GM10847 (cell line): Measurements from ENCODE around the gene FNIP2.

Source experiments
- POLR2A ChIP-seq: IDR thresholded peaks from 2 replicates; pipeline ENCODE4 v1.6.1; 2011; ENCODE audit not compliant: insufficient read length; ENCODE audit errors: extremely low read depth

Gene FNIP2

GRCh38 chr4:158801677-158802076, 32.9 kb downstream of the FNIP2 start:
- no peak for TF ChIP-seq POLR2A

- TF ChIP-seq POLR2A: no peak
Observed at GRCh38 chr4:158802914-158803313, 34.1 kb downstream of the FNIP2 start.

GRCh38 chr4:158805635-158806471, 37.0 kb downstream of the FNIP2 start:
- no peak for TF ChIP-seq POLR2A

- no peak for TF ChIP-seq POLR2A
Observed at GRCh38 chr4:158807691-158808090, 38.9 kb downstream of the FNIP2 start.

- no peak for TF ChIP-seq POLR2A
Observed at GRCh38 chr4:158808399-158808798, 39.6 kb downstream of the FNIP2 start.

- TF ChIP-seq POLR2A: no peak
Observed at GRCh38 chr4:158809611-158810486, 41.0 kb downstream of the FNIP2 start.

GRCh38 chr4:158810487-158811215, 41.8 kb downstream of the FNIP2 start:
- no peak for TF ChIP-seq POLR2A

- TF ChIP-seq POLR2A: no peak
Observed at GRCh38 chr4:158811216-158811540, 42.4 kb downstream of the FNIP2 start.

GRCh38 chr4:158811704-158812103, 42.9 kb downstream of the FNIP2 start:
- TF ChIP-seq POLR2A: no peak

- no peak for TF ChIP-seq POLR2A
Observed at GRCh38 chr4:158812133-158812532, 43.3 kb downstream of the FNIP2 start.

GRCh38 chr4:158812543-158812942, 43.7 kb downstream of the FNIP2 start:
- TF ChIP-seq POLR2A: no peak

- TF ChIP-seq POLR2A: no peak
Observed at GRCh38 chr4:158813113-158813512, 44.3 kb downstream of the FNIP2 start.

- TF ChIP-seq POLR2A: no peak
Observed at GRCh38 chr4:158814207-158814606, 45.4 kb downstream of the FNIP2 start.

- TF ChIP-seq POLR2A: no peak
Observed at GRCh38 chr4:158814636-158815330, 46.0 kb downstream of the FNIP2 start.

GRCh38 chr4:158816955-158817354, 48.1 kb downstream of the FNIP2 start:
- TF ChIP-seq POLR2A: no peak
